Activated CD4-positive, alpha-beta T cell treated with anti-CD3 and anti-CD28 coated beads for 36 hours (primary cell): Measurements from ENCODE around the gene HDAC4. TPM values are rescaled to one million over a fixed set of nuclear protein-coding genes. Genes with fewer than 3 reads are reported as not detected.

Source experiments
- ATAC-seq: fragments of 200-7000 bp; cut with Tn5 transposase; one replicate; pipeline ENCODE4 v1.10.0; 2021; ENCODE audit warnings: mild to moderate bottlenecking, moderate library complexity
- CTCF ChIA-PET: fragments of 350-600 bp; sonication (Branson Sonifier 250); formaldehyde crosslinking; loops from one replicate; lab custom pipeline; 2021; ENCODE audit warnings: antibody characterized with exemption; lab: Charles Lee
- POLR2A ChIA-PET: fragments of 350-600 bp; sonication (Branson Sonifier 250); formaldehyde crosslinking; loops from one replicate; lab custom pipeline; 2021; ENCODE audit warnings: antibody characterized with exemption, inconsistent platforms; lab: Charles Lee
- DNase-seq: peaks from one replicate; pipeline ENCODE4 v3.0.0-alpha.2; 2020
- H3K27ac Mint-ChIP-seq: one replicate; pipeline ENCODE4 v1.8.0; 2021; ENCODE audit warnings: mixed read lengths
- H3K27me3 Mint-ChIP-seq: one replicate; pipeline ENCODE4 v1.8.0; 2021; ENCODE audit warnings: mixed read lengths
- H3K36me3 Mint-ChIP-seq: one replicate; pipeline ENCODE4 v1.8.0; 2021; ENCODE audit warnings: low read depth, mixed read lengths
- H3K4me1 Mint-ChIP-seq: one replicate; pipeline ENCODE4 v1.8.0; 2021; ENCODE audit warnings: mixed read lengths
- H3K4me3 Mint-ChIP-seq: one replicate; pipeline ENCODE4 v1.8.0; 2021; ENCODE audit warnings: mild to moderate bottlenecking, moderate library complexity, mixed read lengths
- H3K9me3 Mint-ChIP-seq: one replicate; pipeline ENCODE4 v1.8.0; 2021; ENCODE audit warnings: low read depth, mixed read lengths
- intact Hi-C, 2 experiments: fragments of 100-400 bp; cut with DNase I in 1 of 2; cut with micrococcal nuclease in 1 of 2; formaldehyde crosslinking; loops; one replicate each; pipeline versions ENCODE4 v1.14.2 to v1.15.1; 2022 to 2024; cut with DNase I, micrococcal nuclease
- total RNA-seq, 2 experiments: library from RNA; stranded (reverse); gene quantifications; one replicate each; pipeline ENCODE4 v1.2.3, GENCODE V29; 2021

Gene HDAC4
- total RNA-seq, 2 experiments from 2014 or later, result 25.4 to 30.4 TPM

DNA sequence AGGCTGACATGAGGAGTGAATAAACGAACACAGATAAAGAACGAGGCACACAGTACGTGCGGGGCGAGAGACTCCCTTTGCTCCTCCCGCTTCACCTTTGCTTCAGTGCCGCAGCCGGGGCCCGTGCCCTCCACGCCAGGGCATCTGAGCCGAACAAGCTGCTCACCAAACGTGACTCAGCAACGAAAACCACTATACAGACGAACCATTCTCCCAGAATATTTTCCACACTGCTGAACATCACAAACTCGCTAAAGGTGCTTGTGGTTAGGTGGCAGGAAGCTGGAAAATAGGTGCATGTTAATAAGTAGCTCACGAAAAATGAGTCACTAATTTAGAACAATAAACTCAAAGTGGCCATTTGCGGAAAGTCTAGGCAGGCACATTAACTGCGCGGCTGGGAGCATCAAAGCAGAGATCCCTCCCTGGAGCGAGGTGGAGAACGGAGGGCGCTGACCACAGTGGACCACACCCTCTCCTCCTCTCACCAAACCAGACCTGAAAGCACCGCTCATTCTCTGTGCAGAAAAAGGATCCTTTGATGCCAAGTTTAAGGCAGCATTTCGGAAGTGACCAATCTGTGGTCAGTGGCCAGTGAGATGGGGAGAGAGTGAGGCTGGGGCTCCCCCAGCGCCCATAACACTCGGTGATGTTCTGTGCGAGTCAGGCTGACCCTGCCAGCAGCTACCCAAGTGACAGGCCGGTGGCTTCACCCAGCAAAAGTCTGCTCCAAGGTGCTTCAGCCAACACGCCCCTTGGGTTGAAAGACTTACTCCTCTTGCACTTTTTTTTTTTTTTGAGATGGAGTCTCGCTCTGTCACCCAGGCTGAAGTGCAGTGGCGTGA lies 153.2 kb downstream of the HDAC4 start:
- ChIA-PET CTCF (interaction anchor here (1.2 kb wide), 1 partner anchor 17 kb away, joined by 4 read pairs; no protein-coding TSS in a partner anchor), POLR2A (interaction anchor here (0.6 kb wide), 1 partner anchor 20 kb away, joined by 3 read pairs; no protein-coding TSS in a partner anchor)
- H3K27ac Mint-ChIP-seq, result peak overlapping the region; percentile 60
- no peaks in the 10 kb centered on the region for H3K36me3 Mint-ChIP-seq
- no peaks in the 10 kb centered on the region for H3K9me3 Mint-ChIP-seq
- H3K4me3 Mint-ChIP-seq, result no peak overlapping the region
- no peaks in the 10 kb centered on the region for H3K27me3 Mint-ChIP-seq
- intact Hi-C loops, result no loop called here
- DNase-seq (peak; percentile 70), ATAC-seq (peak; percentile 77)
- peaks cover 42% of the 10 kb centered on the region for H3K4me1 Mint-ChIP-seq

GRCh38 chr2:239246723-239247122 lies 154.1 kb downstream of the HDAC4 start:
- intact Hi-C loops, result no loop called here
- Mint-ChIP-seq H3K27me3 (no peaks in the 10 kb centered on the region), H3K4me1 (peaks cover 39% of the 10 kb centered on the region), H3K27ac (no peak overlapping the region), H3K9me3 (no peaks in the 10 kb centered on the region), H3K4me3 (no peak overlapping the region), H3K36me3 (no peaks in the 10 kb centered on the region)
- CTCF ChIA-PET, result interaction anchor here (1.2 kb wide), 1 partner anchor 17 kb away, joined by 4 read pairs; no protein-coding TSS in a partner anchor
- DNase-seq (no peak), ATAC-seq (no peak)
- POLR2A ChIA-PET, result no interaction called here

DNA sequence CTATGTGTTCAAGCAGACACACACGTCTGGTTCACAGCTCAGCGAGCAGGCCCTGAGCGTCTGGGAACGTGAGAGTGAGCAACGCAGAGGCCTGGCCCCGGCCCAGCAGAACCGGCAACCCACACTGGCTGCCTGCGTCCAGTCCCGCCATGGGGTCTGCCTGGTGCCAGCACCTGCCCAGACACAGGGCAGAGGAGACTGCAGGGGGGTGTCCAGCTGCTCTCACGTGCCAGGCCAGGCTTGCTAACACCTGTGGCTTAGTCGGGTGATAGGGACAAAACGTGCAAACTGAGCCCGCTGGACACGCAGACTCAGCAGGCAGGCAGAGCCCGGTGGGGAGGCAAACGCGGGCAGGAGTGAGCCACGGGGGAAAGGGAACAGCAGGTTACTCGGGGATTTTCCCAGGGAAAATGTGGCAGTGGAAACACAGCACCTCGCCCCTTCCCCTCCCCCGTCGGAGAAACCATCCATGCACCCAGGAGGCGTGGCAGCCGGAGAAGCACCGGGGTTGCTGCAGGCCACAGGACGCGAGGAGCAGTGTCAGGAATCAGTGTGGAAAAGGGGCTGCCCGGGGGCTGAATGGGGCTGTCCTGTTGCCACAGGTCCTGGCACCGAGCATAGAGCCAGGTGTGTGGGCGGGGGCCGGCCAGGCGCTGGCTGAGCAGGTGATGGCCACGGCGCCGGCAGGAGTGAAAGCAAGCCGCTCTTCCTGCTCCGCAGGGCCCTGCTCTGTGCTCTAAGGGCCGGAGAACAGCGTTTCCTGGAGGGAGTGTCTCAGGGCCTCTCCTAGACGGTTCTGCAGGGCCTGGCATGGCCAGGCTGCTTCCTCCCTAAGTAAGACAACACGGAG lies 154.7 kb downstream of the HDAC4 start:
- no peaks in the 10 kb centered on the region for H3K9me3 Mint-ChIP-seq
- H3K27me3 Mint-ChIP-seq, result no peaks in the 10 kb centered on the region
- CTCF ChIA-PET, result interaction anchor here (1.2 kb wide), 1 partner anchor 18 kb away, joined by 4 read pairs; no protein-coding TSS in a partner anchor
- peaks cover 40% of the 10 kb centered on the region for H3K4me1 Mint-ChIP-seq
- H3K27ac Mint-ChIP-seq, result no peak overlapping the region
- no peak for ATAC-seq
- intact Hi-C loops, result no loop called here
- no peaks in the 10 kb centered on the region for H3K36me3 Mint-ChIP-seq
- no peak for DNase-seq
- H3K4me3 Mint-ChIP-seq, result no peak overlapping the region
- POLR2A ChIA-PET, result no interaction called here

GRCh38 chr2:239245107-239245506 lies 155.7 kb downstream of the HDAC4 start:
- H3K9me3 Mint-ChIP-seq, result no peaks in the 10 kb centered on the region
- DNase-seq (no peak), ATAC-seq (no peak)
- ChIA-PET POLR2A (no interaction called here), CTCF (interaction anchor here (0.7 kb wide), 1 partner anchor 13 kb away, joined by 3 read pairs; no protein-coding TSS in a partner anchor)
- intact Hi-C loops, result no loop called here
- no peaks in the 10 kb centered on the region for H3K27me3 Mint-ChIP-seq
- peaks cover 45% of the 10 kb centered on the region for H3K4me1 Mint-ChIP-seq
- H3K27ac Mint-ChIP-seq, result no peak overlapping the region
- H3K36me3 Mint-ChIP-seq, result no peaks in the 10 kb centered on the region
- H3K4me3 Mint-ChIP-seq, result no peak overlapping the region

DNA sequence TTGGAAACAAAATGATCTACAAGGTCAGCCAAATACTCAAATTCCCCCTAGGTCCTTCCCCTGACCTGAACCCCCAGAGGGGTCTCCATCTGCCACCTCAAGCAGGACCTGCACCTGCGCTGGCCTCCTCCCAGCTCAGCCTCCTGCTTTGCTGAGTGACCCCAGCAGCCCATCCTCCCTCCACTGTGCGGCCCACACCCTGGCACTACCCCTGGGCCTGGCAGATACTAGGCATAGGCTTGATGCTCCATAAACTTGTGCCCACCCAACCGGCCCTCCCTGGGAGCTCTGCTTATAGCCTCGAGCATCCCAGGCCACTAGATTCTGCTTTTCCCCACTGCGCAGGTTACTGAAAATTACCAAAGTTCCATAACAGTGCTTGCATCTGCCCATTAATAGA lies 156.2 kb downstream of the HDAC4 start:
- no peak overlapping the region for H3K27ac Mint-ChIP-seq
- H3K27me3 Mint-ChIP-seq, result no peaks in the 10 kb centered on the region
- DNase-seq, result no peak
- ATAC-seq, result no peak
- no peak overlapping the region for H3K4me3 Mint-ChIP-seq
- intact Hi-C loops, result no loop called here
- ChIA-PET CTCF (interaction anchor here (0.7 kb wide), 1 partner anchor 13 kb away, joined by 3 read pairs; no protein-coding TSS in a partner anchor), POLR2A (no interaction called here)
- H3K9me3 Mint-ChIP-seq, result no peaks in the 10 kb centered on the region
- no peaks in the 10 kb centered on the region for H3K36me3 Mint-ChIP-seq
- peaks cover 45% of the 10 kb centered on the region for H3K4me1 Mint-ChIP-seq

DNA sequence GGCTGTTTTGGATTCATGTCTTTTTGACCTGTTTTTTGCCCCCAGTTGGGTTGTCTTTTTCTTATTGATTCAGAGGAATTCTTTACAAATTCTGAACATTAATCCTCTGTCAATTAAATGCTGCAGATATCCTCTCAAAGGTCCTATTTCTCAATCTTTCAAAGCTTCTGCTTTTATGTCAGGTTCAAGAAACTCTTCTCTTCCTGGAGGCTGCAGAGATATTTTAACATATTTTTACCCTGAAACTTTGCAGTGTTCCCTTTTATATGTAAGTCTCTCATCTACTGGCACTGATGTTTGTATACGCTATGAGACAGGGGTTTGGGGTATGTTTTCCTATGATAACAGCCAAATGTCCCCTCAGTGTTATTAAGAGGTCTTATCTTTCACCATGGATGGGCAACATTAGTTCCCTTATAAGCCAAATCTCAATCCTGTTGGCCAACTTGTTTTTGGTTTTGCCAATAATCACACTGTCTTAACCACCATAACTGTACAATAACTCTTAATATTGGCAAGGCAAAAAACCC lies 159.3 kb downstream of the HDAC4 start:
- ATAC-seq (no peak), DNase-seq (no peak)
- Mint-ChIP-seq H3K36me3 (no peaks in the 10 kb centered on the region), H3K4me3 (no peak overlapping the region), H3K27ac (no peak overlapping the region), H3K9me3 (no peaks in the 10 kb centered on the region), H3K27me3 (no peaks in the 10 kb centered on the region), H3K4me1 (peaks cover 33% of the 10 kb centered on the region)
- POLR2A ChIA-PET, result no interaction called here
- intact Hi-C loops, result no loop called here
- CTCF ChIA-PET, result no interaction called here

DNA sequence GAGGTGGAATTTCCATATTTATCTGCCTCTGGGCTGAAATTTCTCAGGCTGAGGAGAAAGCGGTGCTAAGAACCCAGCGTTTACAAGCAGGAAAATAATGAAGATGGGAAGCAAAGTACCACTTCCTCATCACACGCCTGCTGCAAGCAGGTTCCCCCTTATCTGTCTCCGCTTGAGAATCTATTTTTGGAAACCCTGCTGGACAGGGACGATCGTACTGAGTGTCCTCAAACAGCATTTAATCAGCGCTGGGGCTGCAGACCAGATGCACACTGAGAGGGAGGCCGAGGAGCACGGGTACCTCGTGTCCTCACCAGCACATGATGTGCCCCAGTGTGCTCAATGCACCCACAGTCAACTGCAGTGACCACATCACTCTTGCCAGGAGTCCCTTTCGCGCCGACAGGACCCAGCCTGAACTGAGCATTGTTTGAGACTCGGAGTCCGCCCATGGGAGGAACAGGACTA lies 160.4 kb downstream of the HDAC4 start:
- ATAC-seq (no peak), DNase-seq (no peak)
- Mint-ChIP-seq H3K4me3 (no peak overlapping the region), H3K9me3 (no peaks in the 10 kb centered on the region), H3K27me3 (no peaks in the 10 kb centered on the region), H3K27ac (no peak overlapping the region), H3K4me1 (peaks cover 31% of the 10 kb centered on the region), H3K36me3 (no peaks in the 10 kb centered on the region)
- CTCF ChIA-PET, result no interaction called here
- intact Hi-C loops, result no loop called here
- POLR2A ChIA-PET, result no interaction called here

DNA sequence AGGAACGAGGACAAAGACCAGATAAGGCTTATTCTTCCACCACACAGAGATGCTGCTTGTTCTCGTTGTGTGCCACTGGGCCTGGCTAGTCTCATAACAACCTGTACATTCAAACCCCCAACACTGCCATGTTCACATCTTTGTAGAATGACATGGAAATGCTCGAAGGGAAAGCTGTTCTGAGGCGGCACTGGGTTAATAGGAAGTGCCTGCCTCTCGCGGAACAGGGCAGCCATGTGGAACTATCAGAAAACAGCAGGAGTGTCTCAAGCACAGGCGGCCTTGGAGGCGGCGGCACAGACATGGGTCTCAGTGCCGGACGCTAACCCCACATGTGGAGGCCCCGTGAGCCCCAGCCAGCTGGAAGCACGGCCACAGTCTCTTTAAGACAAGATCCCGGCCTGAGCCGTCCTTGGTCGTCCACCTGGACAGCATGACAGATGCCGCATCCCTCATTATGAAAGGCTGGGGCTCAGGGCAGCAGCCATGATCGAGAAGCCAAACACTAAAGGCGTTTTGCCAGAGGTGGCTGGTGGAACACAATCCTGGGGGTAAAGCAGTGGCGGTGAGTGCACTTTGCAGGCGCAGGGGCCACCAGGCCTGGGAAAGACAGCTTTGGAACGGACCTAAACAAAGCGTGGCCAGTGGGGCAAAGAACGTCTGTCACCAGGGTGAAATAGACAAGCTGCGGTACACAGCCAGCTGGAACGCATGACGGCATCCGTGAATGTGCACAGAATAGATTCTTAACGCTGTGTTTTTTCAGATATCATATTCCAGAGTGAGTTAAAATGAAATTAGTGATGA lies 161.0 kb downstream of the HDAC4 start:
- ATAC-seq (no peak), DNase-seq (no peak)
- POLR2A ChIA-PET, result no interaction called here
- Mint-ChIP-seq H3K4me1 (peaks cover 37% of the 10 kb centered on the region), H3K36me3 (no peaks in the 10 kb centered on the region), H3K9me3 (no peaks in the 10 kb centered on the region), H3K27ac (no peak overlapping the region), H3K27me3 (no peaks in the 10 kb centered on the region), H3K4me3 (no peak overlapping the region)
- intact Hi-C loops, result no loop called here
- CTCF ChIA-PET, result interaction anchor here (0.7 to 0.8 kb wide), 2 partner anchors 20 to 146 kb away, joined by 3 to 4 read pairs; no protein-coding TSS in a partner anchor

- ChIA-PET CTCF (interaction anchor here (0.7 to 0.8 kb wide), 2 partner anchors 20 to 146 kb away, joined by 3 to 4 read pairs; no protein-coding TSS in a partner anchor), POLR2A (no interaction called here)
- no peak for DNase-seq
- Mint-ChIP-seq H3K4me1 (peaks cover 45% of the 10 kb centered on the region), H3K36me3 (no peaks in the 10 kb centered on the region), H3K4me3 (no peak overlapping the region), H3K9me3 (no peaks in the 10 kb centered on the region), H3K27ac (no peak overlapping the region), H3K27me3 (no peaks in the 10 kb centered on the region)
- no peak for ATAC-seq
- intact Hi-C loops, result no loop called here
Measured at GRCh38 chr2:239238839-239239606, 161.8 kb downstream of the HDAC4 start.

DNA sequence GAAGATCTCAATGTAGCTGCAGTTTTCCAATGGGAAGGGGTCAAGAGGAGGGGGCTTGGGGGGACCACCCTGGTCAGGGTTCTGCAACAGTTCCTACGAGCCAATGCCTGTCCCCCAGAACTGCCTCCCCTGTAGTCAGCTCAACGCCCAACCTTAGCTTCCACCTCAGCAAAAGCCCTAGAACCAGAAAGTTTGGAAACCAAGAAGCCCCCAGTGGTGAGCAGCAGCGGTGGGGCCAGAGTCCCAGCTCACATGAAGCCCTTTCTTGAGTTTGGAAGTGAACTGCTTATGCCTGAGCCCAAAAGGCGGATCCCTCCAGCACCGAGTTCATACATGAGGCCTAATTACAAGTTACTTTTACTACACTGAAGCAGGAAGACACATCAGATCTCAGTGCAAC lies 162.4 kb downstream of the HDAC4 start:
- Mint-ChIP-seq H3K4me3 (no peak overlapping the region), H3K27me3 (no peaks in the 10 kb centered on the region), H3K4me1 (peaks cover 49% of the 10 kb centered on the region), H3K36me3 (peaks cover 2% of the 10 kb centered on the region), H3K27ac (no peak overlapping the region), H3K9me3 (no peaks in the 10 kb centered on the region)
- CTCF ChIA-PET, result no interaction called here
- intact Hi-C loops, result no loop called here
- ATAC-seq (no peak), DNase-seq (no peak)
- POLR2A ChIA-PET, result no interaction called here
